Loucy (cell line): ENCODE results near the gene CFAP52.

Experiments
- H2AFZ ChIP-seq: fragments of 200-600 bp; sonication (generic); 2 replicates; pipeline ENCODE4 v1.6.0; 2016; ENCODE audit warnings: antibody characterized with exemption, mild to moderate bottlenecking, low read length, moderate library complexity
- H3F3A ChIP-seq: fragments of 200-600 bp; 2 replicates; pipeline ENCODE4 v1.6.0; 2016; ENCODE audit warnings: antibody characterized with exemption, low read depth, mild to moderate bottlenecking
- H3K27me3 ChIP-seq: fragments of 200-600 bp; sonication (generic); 2 replicates; pipeline ENCODE4 v1.6.1; 2014; ENCODE audit warnings: low read length, mild to moderate bottlenecking; ENCODE audit not compliant: insufficient read depth, poor library complexity, severe bottlenecking
- H3K36me3 ChIP-seq: fragments of 200-600 bp; sonication (generic); 2 replicates; pipeline ENCODE4 v1.6.1; 2016; ENCODE audit warnings: low read length; ENCODE audit not compliant: insufficient read depth
- H3K4me1 ChIP-seq: fragments of 200-600 bp; sonication (generic); 2 replicates; pipeline ENCODE4 v1.5.1; 2014; ENCODE audit warnings: low read length, mild to moderate bottlenecking; ENCODE audit not compliant: insufficient read depth, poor library complexity, severe bottlenecking
- H3K4me2 ChIP-seq: fragments of 200-600 bp; sonication (generic); 2 replicates; pipeline ENCODE4 v1.6.0; 2014; ENCODE audit warnings: antibody characterized with exemption, low read length, low read depth, mild to moderate bottlenecking; ENCODE audit not compliant: poor library complexity, severe bottlenecking
- H3K4me3 ChIP-seq: fragments of 200-600 bp; sonication (generic); 2 replicates; pipeline ENCODE4 v1.5.1; 2014; ENCODE audit warnings: low read length, mild to moderate bottlenecking, mixed read lengths; ENCODE audit not compliant: poor library complexity, severe bottlenecking
- H3K79me2 ChIP-seq: fragments of 200-600 bp; sonication (generic); 2 replicates; pipeline ENCODE4 v1.6.1; 2014; ENCODE audit warnings: low read length; ENCODE audit not compliant: insufficient read depth
- H3K9ac ChIP-seq: fragments of 200-600 bp; sonication (generic); 2 replicates; pipeline ENCODE4 v1.6.0; 2014; ENCODE audit warnings: mild to moderate bottlenecking, low read depth, low read length, moderate library complexity; ENCODE audit not compliant: poor library complexity, severe bottlenecking
- H3K9me2 ChIP-seq: fragments of 200-600 bp; sonication (generic); replicated peaks from 2 replicates; pipeline ENCODE4 v1.6.1; 2016; ENCODE audit warnings: low read depth, low read length, mixed read lengths
- H3K9me3 ChIP-seq: fragments of 200-600 bp; sonication (generic); 2 replicates; pipeline ENCODE4 v1.6.1; 2014; ENCODE audit warnings: mild to moderate bottlenecking, antibody characterized with exemption, low read length, low read depth; ENCODE audit not compliant: insufficient read depth
- H4K20me1 ChIP-seq: fragments of 200-600 bp; sonication (generic); 2 replicates; pipeline ENCODE4 v1.6.0; 2014; ENCODE audit warnings: antibody characterized with exemption, low read length, mild to moderate bottlenecking; ENCODE audit not compliant: insufficient read depth, poor library complexity, severe bottlenecking
- EZH2phosphoT487 ChIP-seq: fragments of 200-600 bp; IDR thresholded peaks from 2 replicates; pipeline ENCODE4 v1.6.1; 2018; ENCODE audit warnings: antibody characterized with exemption, mild to moderate bottlenecking, moderate library complexity, borderline replicate concordance
- TF ChIP-seq, protein P1 (sequence below): fragments of 200-600 bp; sonication (generic); conservative IDR thresholded peaks from 2 replicates; pipeline ENCODE4 v1.5.1; 2014; ENCODE audit warnings: mild to moderate bottlenecking, antibody characterized with exemption, low read length

CFAP52 gene

DNA sequence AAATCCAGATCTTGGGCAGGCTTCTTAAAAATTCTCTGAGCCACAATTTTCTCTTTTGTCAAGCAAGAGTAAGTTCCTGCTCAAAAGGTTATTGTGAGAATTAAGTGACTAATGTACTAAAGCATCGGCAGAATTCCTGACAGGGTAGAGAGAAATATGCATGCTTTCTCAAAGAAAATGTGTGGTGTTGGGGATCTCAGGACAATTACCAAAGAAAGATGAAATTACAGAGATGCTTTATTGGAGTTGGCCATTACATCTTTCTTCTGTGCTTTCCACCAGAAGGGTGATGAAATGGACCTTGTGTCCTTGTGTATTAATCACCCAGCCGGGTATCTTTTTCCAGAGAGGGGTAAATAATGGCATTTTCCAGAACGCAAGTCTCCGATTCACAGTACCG lies 67.2 kb downstream of the CFAP52 start:
- Histone ChIP-seq H3F3A (no peaks in the 10 kb centered on the region), H3K9me3 (no peaks in the 10 kb centered on the region), H3K79me2 (peaks cover 18% of the 10 kb centered on the region), H3K9ac (no peak overlapping the region), H3K27me3 (no peaks in the 10 kb centered on the region), H4K20me1 (peaks cover 7% of the 10 kb centered on the region), H3K4me2 (peak overlapping the region; percentile 82), H3K36me3 (no peaks in the 10 kb centered on the region), H3K9me2 (no peaks in the 10 kb centered on the region), H3K4me3 (no peak overlapping the region), H2AFZ (no peak overlapping the region), H3K4me1 (peaks cover 23% of the 10 kb centered on the region)
- TF ChIP-seq EZH2phosphoT487, result no peak
- TF ChIP-seq, protein P1, sequence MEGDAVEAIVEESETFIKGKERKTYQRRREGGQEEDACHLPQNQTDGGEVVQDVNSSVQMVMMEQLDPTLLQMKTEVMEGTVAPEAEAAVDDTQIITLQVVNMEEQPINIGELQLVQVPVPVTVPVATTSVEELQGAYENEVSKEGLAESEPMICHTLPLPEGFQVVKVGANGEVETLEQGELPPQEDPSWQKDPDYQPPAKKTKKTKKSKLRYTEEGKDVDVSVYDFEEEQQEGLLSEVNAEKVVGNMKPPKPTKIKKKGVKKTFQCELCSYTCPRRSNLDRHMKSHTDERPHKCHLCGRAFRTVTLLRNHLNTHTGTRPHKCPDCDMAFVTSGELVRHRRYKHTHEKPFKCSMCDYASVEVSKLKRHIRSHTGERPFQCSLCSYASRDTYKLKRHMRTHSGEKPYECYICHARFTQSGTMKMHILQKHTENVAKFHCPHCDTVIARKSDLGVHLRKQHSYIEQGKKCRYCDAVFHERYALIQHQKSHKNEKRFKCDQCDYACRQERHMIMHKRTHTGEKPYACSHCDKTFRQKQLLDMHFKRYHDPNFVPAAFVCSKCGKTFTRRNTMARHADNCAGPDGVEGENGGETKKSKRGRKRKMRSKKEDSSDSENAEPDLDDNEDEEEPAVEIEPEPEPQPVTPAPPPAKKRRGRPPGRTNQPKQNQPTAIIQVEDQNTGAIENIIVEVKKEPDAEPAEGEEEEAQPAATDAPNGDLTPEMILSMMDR, result no peak

DNA sequence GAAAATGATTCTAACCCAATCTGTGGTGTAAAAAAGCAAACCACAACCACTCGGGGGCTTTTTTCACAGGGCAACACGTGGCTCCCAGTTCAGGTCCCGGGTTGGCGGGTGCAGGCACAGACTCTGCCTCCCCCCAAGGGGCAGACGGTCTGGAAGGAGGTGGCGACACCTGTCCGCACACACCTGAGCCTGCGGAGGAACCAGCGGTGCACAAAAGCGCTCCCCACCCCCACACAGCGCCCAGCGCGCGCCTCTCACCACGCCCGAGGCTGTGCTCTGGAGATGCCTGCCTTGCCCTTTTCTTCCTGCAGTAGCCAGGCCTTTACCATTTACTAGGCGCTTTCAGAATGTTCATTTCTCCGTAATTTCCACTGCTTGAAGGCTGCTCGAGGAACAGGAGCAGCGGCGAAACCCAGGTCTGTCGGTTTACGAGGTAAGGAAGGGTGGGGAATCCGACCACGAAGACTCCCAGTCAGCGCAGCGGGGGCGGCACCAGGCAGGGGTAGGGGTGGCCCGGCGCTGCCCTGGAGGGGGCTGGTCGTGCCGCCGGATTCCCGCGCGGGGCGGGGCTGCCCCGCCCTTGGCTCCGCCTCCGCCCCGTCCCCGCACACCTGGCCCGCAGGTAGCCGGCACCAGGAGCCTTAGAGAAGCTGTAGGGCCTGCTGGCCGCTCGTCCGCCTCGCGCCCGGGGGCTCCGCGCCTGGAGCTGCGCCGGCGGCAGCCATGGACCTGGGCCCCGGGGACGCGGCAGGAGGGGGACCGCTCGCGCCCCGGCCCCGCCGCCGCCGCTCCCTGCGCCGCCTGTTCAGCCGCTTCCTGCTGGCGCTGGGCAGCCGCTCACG lies 68.7 kb downstream of the CFAP52 start, which contains the start of gene USP43:
USP43 (plus strand) TSS at position 608 of the 842 bp plus-strand sequence; CDS start at position 724, 116 bp downstream.
- Histone ChIP-seq H3K79me2 (peaks cover 18% of the 10 kb centered on the region), H3K4me2 (peak within 1 kb of the TSS; percentile 82), H3K4me1 (peaks cover 23% of the 10 kb centered on the region), H2AFZ (peak within 1 kb of the TSS; percentile 86), H4K20me1 (peaks cover 7% of the 10 kb centered on the region), H3F3A (no peaks in the 10 kb centered on the region), H3K9me2 (no peaks in the 10 kb centered on the region), H3K4me3 (peak within 1 kb of the TSS; percentile 86), H3K9me3 (no peaks in the 10 kb centered on the region), H3K27me3 (no peaks in the 10 kb centered on the region), H3K36me3 (no peaks in the 10 kb centered on the region), H3K9ac (peak within 1 kb of the TSS; percentile 75)
- TF ChIP-seq, protein P1, result 0 out of 2 replicates have a peak, but pooled peaks have one; percentile 5
- no peak for TF ChIP-seq EZH2phosphoT487

DNA sequence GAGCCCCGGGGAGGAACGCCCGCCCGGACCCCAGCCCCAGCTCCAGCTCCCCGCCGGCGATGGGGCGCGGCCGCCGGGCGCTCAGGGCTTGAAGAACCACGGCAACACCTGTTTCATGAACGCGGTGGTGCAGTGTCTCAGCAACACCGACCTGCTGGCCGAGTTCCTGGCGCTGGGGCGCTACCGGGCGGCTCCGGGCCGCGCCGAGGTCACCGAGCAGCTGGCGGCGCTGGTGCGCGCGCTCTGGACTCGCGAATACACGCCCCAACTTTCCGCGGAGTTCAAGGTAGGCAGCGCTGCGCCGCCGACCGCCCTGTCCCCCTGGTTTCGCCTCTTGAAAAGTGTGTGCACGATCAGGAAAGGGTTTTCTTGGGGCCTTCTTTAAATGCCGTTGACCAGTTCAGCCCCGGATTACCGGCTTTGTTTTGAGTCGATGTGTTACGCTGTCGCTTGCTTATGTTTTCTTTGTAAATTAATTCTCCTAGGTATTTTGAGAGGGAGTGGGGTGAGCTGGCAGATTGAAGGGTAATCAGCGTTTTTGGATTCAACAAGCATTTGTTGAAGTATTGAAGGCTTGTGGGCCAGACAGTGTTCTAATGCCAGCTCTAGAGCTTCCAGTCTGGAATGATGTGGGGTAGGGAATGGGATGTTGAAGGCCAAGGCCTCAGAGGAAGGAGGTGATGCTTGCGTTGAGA lies 69.6 kb downstream of the CFAP52 start:
- H3K4me1 ChIP-seq, result peaks cover 23% of the 10 kb centered on the region

More for the DNA sequence above, 69.6 kb downstream of the CFAP52 start:
- Histone ChIP-seq H3K4me3 (peak overlapping the region; percentile 86), H3K79me2 (peaks cover 18% of the 10 kb centered on the region), H3K9ac (peak overlapping the region; percentile 75), H3K4me2 (peak overlapping the region; percentile 82), H4K20me1 (peaks cover 7% of the 10 kb centered on the region), H3K9me3 (no peaks in the 10 kb centered on the region), H2AFZ (peak overlapping the region; percentile 86), H3K9me2 (no peaks in the 10 kb centered on the region), H3K36me3 (no peaks in the 10 kb centered on the region), H3F3A (no peaks in the 10 kb centered on the region), H3K27me3 (no peaks in the 10 kb centered on the region)
- TF ChIP-seq EZH2phosphoT487, result no peak
- TF ChIP-seq, protein P1, result peak; percentile 46
